ENCODE data around the gene N4BP3.

DNA sequence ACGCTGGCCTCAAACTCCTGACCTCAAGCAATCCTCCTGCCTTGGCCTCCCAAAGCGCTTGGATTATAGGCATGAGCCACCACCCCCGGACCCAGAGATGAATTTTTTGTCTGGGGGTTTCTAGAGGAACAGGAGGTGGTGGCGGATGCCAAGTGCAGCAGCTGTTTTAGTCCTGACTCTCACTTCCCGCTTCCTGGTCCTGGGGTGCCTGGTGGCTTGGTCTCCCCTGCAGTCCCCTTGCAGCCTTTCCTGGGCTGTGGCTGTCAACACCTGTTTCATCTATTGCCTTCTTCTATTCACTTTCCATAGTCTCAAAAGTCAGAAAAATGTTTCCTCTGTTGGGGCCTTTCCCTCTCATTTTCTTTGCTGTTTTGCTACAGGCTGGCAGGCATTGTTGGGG, 46.8 kb downstream of the N4BP3 start:
- TF ChIP-seq, protein P1, sequence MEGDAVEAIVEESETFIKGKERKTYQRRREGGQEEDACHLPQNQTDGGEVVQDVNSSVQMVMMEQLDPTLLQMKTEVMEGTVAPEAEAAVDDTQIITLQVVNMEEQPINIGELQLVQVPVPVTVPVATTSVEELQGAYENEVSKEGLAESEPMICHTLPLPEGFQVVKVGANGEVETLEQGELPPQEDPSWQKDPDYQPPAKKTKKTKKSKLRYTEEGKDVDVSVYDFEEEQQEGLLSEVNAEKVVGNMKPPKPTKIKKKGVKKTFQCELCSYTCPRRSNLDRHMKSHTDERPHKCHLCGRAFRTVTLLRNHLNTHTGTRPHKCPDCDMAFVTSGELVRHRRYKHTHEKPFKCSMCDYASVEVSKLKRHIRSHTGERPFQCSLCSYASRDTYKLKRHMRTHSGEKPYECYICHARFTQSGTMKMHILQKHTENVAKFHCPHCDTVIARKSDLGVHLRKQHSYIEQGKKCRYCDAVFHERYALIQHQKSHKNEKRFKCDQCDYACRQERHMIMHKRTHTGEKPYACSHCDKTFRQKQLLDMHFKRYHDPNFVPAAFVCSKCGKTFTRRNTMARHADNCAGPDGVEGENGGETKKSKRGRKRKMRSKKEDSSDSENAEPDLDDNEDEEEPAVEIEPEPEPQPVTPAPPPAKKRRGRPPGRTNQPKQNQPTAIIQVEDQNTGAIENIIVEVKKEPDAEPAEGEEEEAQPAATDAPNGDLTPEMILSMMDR (IDR thresholded peaks at IDR 0.05), result no peak
- TF ChIP-seq NR3C1 (CRISPR knock-in tag; conservative IDR thresholded peaks at IDR 0.05; ENCODE audit: low read depth), result no peak
- TF ChIP-seq RELA (CRISPR knock-in tag; IDR thresholded peaks at IDR 0.05; ENCODE audit: borderline replicate concordance), result no peak
- no peak for TF ChIP-seq CREM (CRISPR knock-in tag; IDR thresholded peaks at IDR 0.05)

Data from WTC11 (cell line).